GM18870 (cell line): ENCODE results near the gene CLASP1.
"Not testable (repeated sequence)": the region's sequence is repeated elsewhere in the genome, so short reads cannot be mapped to it uniquely, and the experiment has no call there.

Source experiments
- ATAC-seq: cut with Tn5 transposase; IDR thresholded peaks from one replicate; pipeline ENCODE4 v1.9.1; 2021; ENCODE audit warnings: moderate library complexity; ENCODE audit not compliant: unreplicated experiment

The CLASP1 gene

DNA sequence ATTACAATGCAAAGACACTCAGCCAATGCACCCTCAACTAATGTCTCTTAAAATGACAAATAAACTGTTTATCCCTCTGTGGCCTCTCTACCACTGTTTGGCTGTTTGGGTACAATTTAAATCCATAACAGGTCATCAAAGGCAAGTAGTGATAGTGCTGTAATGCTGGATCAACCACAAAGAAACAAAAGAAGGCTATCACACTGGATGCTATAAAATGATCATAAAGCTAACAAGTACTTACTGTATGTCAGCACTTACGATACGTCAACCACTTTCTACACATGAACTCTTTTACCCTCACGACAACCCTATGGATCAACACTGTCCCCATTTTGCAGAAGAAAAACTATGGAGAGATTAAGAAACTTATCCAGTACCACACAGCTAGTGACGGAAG, 64.5 kb downstream of the CLASP1 start:
- no peak for ATAC-seq

DNA sequence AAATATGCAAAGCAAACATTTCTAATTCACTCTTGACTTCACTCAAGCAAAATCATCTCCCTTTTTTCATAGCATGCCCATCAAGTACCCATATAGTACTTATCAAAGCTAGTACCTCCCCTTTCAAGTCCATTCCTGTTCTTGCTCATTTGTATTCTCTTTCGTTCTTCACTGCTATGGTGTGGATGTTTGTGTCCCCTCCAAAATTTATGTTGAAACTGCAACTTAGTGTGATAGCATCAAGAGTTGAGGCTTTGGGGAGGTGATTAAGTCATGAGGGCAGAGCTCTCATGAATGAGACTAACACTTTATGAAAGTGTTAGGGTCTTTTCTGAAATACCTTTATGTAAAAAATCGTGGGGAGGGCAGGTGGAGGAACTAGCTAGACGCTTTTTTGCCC, 65.7 kb downstream of the CLASP1 start:
- no peak for ATAC-seq

DNA sequence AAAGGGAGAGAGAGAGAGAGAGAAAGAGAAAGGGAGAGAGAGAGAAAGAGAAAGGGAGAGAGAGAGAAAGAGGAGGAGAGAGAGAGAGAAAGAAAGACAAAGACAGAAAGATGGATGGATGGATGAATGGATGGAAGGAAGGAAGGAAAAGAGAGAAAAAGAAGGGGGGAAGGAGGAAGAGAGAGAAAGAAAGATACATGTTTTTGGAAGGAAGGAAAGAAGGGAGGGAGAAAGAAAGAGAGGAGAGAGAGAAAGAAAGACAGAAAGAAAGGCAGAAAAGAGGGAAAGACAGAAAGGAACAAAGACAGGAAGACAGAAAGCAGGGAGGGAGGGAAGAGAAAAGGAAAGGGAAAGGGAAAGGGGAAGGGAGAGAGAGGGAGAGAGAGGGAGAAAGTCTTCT, 67.0 kb downstream of the CLASP1 start:
- ATAC-seq = no peak

DNA sequence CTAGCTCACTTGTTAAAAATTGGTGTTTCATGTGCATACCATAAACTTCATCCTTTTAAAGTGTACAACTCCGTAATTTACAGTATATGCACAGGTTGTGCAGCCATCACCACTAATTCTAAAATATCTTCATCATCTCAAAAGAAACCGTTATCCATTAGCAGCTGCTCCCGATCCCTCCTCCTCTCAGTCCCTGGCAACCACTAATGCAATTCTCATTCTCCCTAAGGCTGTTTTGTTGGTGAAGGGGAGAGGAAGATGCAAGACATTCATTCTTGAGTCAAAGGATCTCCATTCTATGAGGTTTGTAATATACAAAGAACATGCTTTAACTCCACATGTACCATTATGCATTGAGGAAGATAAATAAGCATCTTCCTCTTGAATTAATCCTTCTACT, 70.0 kb downstream of the CLASP1 start:
- no peak for ATAC-seq

DNA sequence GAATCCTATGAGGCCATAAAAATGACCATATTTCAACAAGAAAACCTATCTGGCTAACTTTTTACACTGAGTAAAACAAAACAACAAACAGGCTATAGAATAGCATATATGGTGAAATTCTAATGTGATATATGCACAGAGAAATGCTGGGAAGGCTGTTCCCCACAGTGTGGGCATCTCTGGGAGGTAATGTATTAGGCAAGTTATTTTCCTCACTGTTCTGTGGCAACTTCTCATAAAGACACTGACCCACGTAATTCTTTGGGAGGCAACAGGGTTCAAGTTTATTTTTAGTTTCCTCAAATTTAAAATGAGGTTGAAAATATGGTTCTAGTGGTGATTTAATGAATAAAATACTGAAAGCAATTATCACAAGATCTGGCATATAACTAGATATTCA, 71.9 kb downstream of the CLASP1 start:
- ATAC-seq = no peak

DNA sequence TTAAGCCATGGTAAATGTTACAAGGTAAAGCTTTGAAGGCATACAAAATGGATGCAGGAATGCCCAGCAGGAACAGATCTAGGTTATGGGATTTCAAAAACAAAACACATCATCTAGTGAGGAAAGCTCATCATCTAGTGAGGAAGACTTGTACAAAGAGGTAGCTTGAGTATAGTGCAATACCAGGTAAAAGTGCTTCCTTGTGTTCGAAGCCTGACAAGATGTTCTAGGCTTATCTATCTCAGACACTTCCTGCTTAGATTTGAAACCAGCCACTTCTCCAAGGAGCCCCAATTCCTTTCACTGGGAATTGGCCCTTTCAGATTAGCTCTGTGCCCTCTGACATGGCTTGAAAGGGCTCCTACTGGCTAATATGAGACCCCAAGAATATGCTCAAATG, 73.0 kb downstream of the CLASP1 start:
- ATAC-seq = no peak

DNA sequence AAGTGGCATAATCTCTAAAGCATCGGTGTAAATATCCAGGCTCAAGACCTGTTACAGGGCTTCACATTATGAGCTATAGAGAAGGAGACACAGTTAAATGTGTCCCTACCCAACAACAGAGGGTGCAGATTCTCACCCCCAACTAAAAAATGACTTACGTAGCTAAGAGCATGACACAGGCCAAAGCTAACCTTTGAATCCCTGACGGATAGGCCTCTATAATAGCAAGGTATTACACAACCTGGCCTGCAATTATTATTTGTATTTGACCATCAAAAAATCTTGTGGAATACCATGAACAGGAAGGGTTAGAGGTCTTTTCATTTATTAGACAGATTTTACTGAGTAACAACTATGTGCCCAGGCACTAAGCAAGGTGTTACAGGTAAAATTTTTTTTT, 73.5 kb downstream of the CLASP1 start:
- no peak for ATAC-seq

DNA sequence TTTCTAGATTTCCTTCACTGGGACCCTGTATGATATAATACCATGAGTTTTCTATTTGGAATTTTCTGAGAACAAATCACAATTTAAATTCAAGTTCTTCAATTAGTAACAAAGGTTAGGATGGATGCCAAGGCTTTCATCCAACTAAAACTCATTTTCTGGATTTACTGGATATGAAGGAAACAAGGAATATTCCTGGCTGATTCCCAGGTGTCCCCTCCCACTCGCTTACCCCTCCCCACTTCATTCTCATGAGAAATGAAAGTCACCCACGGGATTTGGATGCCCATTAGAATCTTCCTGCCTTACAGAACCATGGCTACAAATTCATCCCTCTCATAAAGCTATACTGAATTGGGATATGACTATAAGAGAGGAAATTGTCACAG, 78.6 kb downstream of the CLASP1 start:
- no peak for ATAC-seq

DNA sequence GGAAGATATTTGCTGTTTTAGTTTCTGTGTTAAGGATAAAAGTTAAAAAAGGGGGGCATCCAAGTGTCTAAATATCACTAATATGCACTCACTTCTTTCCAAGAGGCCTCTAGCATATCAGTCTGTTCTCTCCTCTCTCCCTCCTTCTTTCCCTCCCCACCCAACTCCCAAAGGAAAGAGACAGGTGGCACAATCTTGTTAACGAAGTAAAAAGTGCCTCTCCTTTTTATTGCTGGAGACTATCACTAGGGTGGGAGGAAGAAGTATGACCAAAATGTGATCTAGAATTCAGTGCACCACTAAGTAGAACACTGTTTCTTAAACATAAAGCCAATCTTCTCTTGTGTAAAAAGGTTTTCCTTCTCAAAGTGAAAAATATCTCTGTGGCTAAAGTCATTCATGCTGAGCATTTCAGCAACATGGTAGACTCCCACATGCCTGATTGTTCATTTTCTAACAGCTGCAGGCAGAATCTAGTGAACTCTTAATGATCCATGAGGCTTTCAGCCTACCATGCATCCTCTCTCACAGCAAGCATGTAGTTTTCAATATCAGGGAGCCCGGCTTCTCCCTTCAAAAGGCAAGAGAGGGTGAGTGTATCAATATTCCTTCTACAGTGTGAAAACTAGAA, 79.1 kb downstream of the CLASP1 start:
- no peak for ATAC-seq

DNA sequence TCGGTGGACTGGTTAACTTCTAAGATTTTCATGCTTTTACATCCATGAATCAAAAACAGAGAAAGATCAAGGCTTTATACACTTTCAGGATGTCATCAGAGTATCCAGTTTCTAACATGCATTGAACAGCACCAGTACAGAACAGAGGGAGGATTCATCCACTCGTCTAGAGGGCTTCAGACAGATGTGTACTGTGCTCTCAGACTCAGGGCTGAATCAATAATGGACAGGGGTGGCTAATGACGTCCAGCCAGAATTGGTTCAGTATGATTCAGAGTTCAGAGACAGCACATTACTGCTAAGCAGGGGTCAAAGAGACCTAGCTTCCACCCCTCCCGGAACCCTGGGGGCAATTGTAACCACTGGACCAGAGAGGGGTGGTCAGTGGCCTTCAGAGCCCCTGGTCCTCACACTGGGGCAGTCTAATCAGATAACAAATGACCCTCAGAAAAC, 81.3 kb downstream of the CLASP1 start:
- ATAC-seq = no peak

DNA sequence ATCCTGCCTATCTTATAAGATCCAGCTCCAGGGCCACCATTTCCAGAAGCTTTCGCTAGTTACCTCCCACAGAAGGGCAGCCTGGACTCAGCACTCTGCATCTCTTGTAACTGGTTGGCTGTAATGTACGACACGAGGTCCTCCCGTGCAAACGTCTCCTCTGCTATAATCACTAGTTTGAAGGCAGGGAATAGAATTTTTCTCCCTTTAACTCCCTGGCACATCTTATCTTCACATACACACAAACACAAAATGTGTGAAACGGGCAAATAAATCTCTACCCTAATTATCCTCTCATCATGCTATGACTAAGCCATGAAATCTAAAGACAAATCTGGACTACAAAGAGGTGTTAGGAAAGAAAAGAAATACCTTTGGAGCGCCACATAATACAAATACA, 81.8 kb downstream of the CLASP1 start:
- no peak for ATAC-seq

DNA sequence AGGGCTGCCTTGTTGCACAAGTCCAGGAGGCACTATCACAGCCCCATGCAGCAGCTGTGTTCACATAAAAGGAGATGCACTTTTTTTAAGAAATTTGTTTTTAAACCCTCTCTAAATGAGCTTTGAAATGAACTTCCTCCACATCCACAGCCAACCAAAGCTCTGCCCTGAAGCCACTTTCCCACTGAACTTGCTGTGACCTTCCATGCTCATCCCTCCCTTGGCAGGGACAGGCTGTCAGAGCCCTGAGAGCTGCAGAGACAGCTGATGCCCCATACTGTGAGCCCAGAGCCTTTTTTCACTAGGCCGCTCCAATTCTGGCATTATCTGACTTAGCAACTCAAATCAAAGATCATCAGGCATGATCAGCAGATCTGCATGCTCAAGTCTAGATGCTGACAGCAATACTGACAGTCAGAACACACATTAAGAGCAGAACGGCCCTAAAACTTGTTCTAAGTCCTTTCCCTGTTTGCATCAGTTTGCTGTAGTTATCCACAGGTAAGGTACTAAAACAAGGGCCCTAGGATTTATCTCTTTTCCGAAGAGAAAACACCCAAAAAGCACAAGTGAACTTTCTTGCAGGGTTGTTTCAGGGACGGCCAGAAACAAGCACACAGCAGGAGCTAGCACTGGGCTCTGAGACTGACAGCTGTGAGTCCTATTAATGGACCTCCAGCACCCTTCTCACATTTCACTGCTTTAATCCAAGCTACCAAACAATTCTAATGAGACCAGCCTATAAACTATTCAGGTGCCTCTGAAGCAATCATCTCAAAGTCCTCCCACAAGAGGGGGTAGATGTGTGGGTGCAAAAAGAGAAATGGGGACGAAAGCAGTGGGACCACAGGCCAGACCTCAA, 83.6 kb downstream of the CLASP1 start:
- no peak for ATAC-seq

DNA sequence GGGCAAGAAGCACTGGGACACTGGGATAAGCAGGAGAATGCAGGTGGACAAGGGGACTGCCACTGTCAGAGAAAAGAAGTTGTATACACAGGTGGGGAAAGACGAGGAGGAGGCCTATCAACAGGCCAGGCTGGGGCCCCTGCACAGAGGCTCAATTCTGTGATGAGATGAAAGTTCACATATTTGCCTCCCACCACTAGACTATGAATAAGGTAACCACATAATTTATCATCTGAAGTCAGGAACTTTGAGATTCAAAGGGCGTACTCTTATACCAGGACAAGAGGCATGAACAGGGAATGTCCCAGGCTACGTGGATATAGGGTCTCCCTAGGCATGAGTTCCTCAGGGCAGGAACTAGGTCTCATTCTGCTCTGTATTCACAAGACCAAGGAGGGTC, 84.4 kb downstream of the CLASP1 start:
- ATAC-seq = no peak

DNA sequence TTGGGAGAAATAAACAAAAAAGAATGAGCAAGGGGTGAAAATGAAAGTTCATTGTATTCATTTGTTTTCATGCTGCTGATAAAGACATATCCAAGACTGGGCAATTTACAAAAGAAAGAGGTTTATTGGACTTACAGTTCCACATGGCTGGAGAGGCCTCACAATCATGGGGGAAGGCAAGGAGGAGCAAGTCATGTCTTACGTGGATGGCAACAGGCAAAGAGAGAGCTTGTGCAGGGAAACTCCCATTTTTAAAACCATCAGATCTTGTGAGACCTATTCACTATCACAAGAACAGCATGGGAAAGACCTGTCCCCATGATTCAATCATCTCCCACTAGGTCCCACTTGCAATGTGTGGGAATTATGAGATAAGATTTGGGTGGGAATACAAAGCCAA, 85.5 kb downstream of the CLASP1 start:
- ATAC-seq = not testable (repeated sequence)

DNA sequence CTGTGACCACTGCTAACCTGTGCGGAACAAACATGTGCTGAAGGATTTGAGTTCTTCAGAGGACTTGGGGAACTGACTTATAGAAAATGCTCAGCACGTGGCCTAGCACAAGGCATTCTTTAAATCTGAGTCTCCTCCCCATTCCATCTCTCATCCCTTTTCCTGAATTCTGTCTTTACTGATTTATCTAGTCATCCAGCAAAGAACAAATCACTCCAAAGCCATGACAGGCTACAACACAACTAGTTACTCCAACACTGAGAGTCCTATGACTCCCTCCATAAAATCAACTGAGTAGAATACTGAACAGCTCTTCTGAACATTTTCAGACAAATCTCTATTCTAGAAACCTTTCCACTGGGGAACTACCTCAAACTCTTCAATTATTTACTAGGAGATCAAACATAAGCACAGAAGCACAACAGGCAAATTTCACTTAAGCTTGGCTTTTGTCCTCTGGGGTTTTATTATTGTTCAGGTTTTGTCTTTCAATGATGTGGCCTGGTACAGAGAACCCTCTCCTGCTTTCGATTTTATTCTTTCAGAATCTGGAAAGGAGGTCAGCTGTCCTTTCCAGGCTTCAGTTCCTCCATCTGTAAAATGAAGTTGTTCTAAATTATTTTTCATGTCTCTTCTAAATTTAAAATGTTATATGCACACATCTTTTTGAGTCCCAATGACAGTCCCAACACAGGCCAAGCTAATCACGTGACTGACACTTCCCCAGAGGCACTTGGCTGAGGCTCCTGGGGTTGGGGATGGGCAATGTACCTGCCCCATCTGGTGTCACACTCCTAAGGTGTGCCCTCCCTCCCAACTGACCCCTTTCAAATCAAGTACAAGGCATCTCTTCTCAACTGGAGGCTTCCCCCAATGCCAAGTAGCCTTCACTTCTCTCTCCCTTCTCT, 86.7 kb downstream of the CLASP1 start:
- no peak for ATAC-seq

DNA sequence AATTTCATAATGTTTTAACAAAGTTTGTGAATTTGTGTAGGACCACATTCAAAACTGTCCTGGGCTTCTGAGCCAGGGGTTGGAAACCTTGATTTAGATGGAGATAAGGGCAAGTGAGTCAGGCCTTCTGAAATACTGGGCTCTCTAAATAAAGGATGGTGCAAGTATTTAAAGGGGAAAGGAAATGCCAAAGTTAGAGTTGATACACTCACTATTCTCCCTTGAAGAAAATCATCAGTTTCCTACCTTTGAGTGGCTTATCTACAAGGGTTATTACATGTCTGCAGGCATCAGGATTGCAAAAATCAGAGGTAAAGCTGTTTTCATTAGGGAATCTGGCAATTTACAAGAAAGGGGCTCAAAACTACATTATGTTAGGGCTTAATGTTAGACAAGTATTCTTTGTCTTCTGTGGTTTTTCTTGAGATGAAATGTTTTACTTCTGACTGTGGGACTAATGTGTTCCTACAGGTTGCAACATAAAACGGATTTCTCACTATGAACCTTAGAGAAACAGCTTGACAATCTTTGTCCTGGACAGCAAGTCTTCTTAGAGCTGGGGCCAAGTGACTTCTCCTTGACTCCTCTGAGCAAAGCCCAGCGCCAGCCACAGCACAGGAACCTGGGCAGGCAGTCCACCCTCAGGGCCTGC, 87.5 kb downstream of the CLASP1 start:
- ATAC-seq = no peak

DNA sequence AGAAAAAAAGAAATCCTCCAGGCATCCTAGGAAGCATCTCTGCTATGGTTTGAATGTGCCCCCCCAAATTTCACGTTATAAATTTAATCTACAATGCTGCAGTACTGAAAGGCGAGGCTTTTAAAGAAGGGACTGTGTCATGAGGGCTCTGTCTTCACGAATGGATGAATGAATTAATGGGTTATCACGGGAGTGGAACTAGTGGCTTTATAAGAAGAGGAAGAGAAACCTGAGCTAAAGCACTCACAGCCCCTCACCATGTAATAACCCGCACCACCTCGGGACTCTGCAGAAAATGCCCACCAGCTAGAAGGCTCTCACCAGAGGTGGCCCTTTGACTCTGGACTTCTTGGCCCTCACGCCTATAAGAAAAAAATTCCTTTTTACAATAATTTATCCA, 90.9 kb downstream of the CLASP1 start:
- no peak for ATAC-seq

DNA sequence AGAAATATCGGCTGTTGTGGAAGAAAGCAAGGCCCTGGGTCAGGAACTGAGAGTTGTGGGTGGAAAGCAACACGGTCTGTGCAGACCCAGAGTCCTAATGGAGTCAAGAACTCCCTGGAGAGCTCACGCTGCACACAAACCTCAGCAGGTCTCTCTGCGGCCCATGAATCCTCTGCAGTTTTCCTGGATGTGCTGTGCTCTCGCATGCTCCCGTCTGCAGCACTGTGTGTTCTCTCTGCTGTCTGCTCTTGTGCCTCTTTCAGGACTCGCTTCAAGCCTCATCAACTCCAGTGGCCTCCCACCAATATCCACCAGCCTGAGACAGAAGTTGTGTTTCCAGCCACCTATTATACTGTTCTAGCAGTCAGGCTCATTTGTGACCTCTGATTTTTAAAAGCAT, 94.3 kb downstream of the CLASP1 start:
- no peak for ATAC-seq

DNA sequence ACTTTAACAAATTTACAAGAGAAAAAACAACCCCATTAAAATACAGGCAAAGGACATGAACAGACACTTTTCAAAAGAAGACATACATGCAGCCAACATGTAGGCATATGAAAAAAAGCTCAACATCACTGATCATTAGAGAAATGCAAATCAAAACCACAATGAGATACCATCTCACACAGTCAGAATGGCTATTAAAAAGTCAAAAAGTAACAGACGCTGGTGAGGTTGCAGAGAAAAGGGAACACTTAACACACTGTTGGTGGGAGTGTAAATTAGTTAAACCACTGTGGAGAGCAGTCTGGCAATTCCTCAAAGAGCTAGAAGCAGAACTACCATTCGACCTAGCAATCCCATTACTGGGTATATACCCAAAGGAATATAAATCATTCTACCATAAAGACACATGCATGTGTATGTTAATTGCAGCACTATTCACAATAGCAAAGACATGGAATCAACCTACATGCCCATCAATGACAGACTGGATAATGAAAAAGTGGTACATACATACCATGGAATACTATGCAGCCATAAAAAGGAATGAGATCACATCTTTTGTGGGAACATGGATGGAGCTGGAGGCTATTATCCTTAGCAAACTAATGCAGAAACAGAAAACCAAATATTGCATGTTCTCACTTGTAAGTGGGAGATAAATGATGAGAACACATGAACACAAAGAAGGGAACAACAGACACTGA, 96.6 kb downstream of the CLASP1 start:
- peak; percentile 83 for ATAC-seq

DNA sequence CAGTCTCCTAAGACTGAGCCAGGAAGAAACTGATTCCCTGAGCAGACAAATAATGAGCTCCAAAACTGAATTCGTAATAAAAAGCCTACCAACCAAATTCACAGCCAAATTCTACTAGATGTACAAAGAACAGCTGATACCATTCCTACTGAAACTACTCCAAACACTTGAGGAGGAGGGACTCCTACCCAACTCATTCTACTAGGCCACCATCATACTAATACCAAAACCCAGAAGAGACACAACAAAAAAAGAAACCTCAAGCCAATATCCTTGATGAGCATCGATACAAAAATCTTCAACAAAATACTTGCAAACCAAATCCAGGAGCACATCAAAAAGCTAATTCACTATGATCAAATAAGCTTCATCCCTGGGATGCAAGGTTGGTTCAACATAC, 98.6 kb downstream of the CLASP1 start:
- ATAC-seq = no peak
